NB4 (cell line): Measurements from ENCODE around the gene MTMR3.

Experiments
- DNase-seq: peaks from one replicate; pipeline ENCODE4 v3.0.0; 2010; ENCODE audit warnings: low read depth
- H3K4me3 ChIP-seq: one replicate; pipeline ENCODE4 v1.5.1; 2011; ENCODE audit warnings: mild to moderate bottlenecking, low read depth, low read length, moderate library complexity
- CTCF ChIP-seq: IDR thresholded peaks from one replicate; pipeline ENCODE4 v1.5.1; 2012; ENCODE audit warnings: low read depth, low read length
- MAX ChIP-seq: IDR thresholded peaks from 2 replicates; pipeline ENCODE4 v1.6.1; 2011; ENCODE audit warnings: low read depth, low read length
- MYC ChIP-seq: IDR thresholded peaks from 2 replicates; pipeline ENCODE4 v1.6.1; 2011; ENCODE audit warnings: low read depth, low read length
- POLR2A ChIP-seq: IDR thresholded peaks from 2 replicates; pipeline ENCODE4 v1.6.1; 2011; ENCODE audit warnings: mild to moderate bottlenecking; ENCODE audit not compliant: insufficient read length; ENCODE audit errors: extremely low read depth

The MTMR3 gene

GRCh38 chr22:30036656-30037055 is 153.7 kb downstream of the MTMR3 start:
- no peak for TF ChIP-seq MAX
- no peak for TF ChIP-seq POLR2A
- no peak for TF ChIP-seq MYC
- no peak for TF ChIP-seq CTCF
- no peak for DNase-seq
- H3K4me3 ChIP-seq: no peak overlapping the region

- DNase-seq: no peak
- TF ChIP-seq POLR2A: no peak
- no peak for TF ChIP-seq MAX
- TF ChIP-seq MYC: no peak
- no peak for TF ChIP-seq CTCF
These were observed 155.2 kb downstream of the MTMR3 start for GRCh38 chr22:30038219-30038618.

GRCh38 chr22:30040499-30041260 is 157.7 kb downstream of the MTMR3 start:
- DNase-seq: peak; percentile 31
- H3K4me3 ChIP-seq: no peak overlapping the region
- TF ChIP-seq POLR2A: no peak
- TF ChIP-seq MYC: no peak
- no peak for TF ChIP-seq CTCF

More at GRCh38 chr22:30038219-30038618, 155.2 kb downstream of the MTMR3 start:
- no peak overlapping the region for H3K4me3 ChIP-seq

- DNase-seq: no peak
- TF ChIP-seq MAX (no peak), MYC (no peak), CTCF (no peak)
- H3K4me3 ChIP-seq: no peak overlapping the region
These were observed 158.5 kb downstream of the MTMR3 start for GRCh38 chr22:30041475-30041874.

GRCh38 chr22:30041881-30042280 is 158.9 kb downstream of the MTMR3 start:
- TF ChIP-seq MAX (no peak), MYC (no peak)
- DNase-seq: no peak
- no peak overlapping the region for H3K4me3 ChIP-seq

- H3K4me3 ChIP-seq: no peak overlapping the region
- TF ChIP-seq MAX (no peak), CTCF (no peak), POLR2A (no peak), MYC (no peak)
- DNase-seq: no peak
These were observed 160.2 kb downstream of the MTMR3 start for GRCh38 chr22:30043161-30043560.
